IMR-90 (cell line): ENCODE results near the gene SF3A1. TPM values are rescaled to one million over a fixed set of nuclear protein-coding genes. Genes with fewer than 3 reads are reported as not detected.

Experiments used
- ATAC-seq: fragments of 200-7000 bp; cut with Tn5 transposase; 2 replicates; pipeline ENCODE4 v1.9.1; 2020; ENCODE audit warnings: low read depth, mild to moderate bottlenecking, moderate library complexity
- BruUV-seq: library from RNA; stranded (reverse); fragments of 400-500 nt; replicated peaks from 2 replicates; lab custom pipeline; 2021; lab: Mats Ljungman, UMichigan
- CTCF ChIA-PET: fragments of 300-600 bp; formaldehyde crosslinking; extraction: SDS; loops from one replicate; lab custom pipeline; 2021; ENCODE audit warnings: antibody characterized with exemption; lab: Yijun Ruan, JAX
- POLR2A ChIA-PET: fragments of 300-600 bp; sonication (Branson Sonifier 250); formaldehyde crosslinking; loops from one replicate; lab custom pipeline; 2022; ENCODE audit warnings: antibody characterized with exemption; ENCODE audit not compliant: unreplicated experiment; lab: Charles Lee
- DNase-seq: peaks from one replicate; pipeline ENCODE4 v3.0.0; 2013
- H2AFZ ChIP-seq: replicated peaks from 2 replicates; pipeline ENCODE3; 2013; ENCODE audit warnings: low read length, mild to moderate bottlenecking; ENCODE audit not compliant: poor library complexity
- H2AK5ac ChIP-seq: 2 replicates; pipeline ENCODE4 v1.6.1; 2013; ENCODE audit warnings: low read depth, low read length, inconsistent platforms
- H2AK9ac ChIP-seq: replicated peaks from 2 replicates; pipeline ENCODE3; 2013; ENCODE audit warnings: mild to moderate bottlenecking, low read depth, low read length, moderate library complexity; ENCODE audit not compliant: poor library complexity
- H2BK120ac ChIP-seq: 2 replicates; pipeline ENCODE4 v1.6.1; 2013; ENCODE audit warnings: low read depth, low read length, inconsistent platforms
- H2BK15ac ChIP-seq: 3 replicates; pipeline ENCODE4 v1.6.1; 2013; ENCODE audit warnings: low read depth, low read length, inconsistent platforms
- H2BK20ac ChIP-seq: 2 replicates; pipeline ENCODE4 v1.6.1; 2013; ENCODE audit warnings: low read depth, mild to moderate bottlenecking, inconsistent platforms, low read length, moderate library complexity
- H2BK5ac ChIP-seq: 2 replicates; pipeline ENCODE4 v1.6.1; 2013; ENCODE audit warnings: mild to moderate bottlenecking, low read depth, low read length, inconsistent platforms; ENCODE audit not compliant: poor library complexity, severe bottlenecking
- H3K14ac ChIP-seq: replicated peaks from 2 replicates; pipeline ENCODE4 v1.6.1; 2013; ENCODE audit warnings: low read depth, low read length, inconsistent platforms
- H3K18ac ChIP-seq: 2 replicates; pipeline ENCODE4 v1.6.1; 2013; ENCODE audit warnings: low read depth, low read length, control low read depth
- H3K23ac ChIP-seq: 2 replicates; pipeline ENCODE4 v1.6.1; 2013; ENCODE audit warnings: low read depth, low read length, inconsistent platforms
- H3K27ac ChIP-seq: 2 replicates; pipeline ENCODE4 v1.5.1; 2013; ENCODE audit warnings: mild to moderate bottlenecking, control low read depth, low read length; ENCODE audit not compliant: insufficient read depth
- H3K27me3 ChIP-seq: 2 replicates; pipeline ENCODE4 v1.6.1; 2013; ENCODE audit warnings: low read length; ENCODE audit not compliant: control insufficient read depth, insufficient read depth
- H3K36me3 ChIP-seq: 2 replicates; pipeline ENCODE4 v1.6.1; 2013; ENCODE audit warnings: low read length, mixed read lengths; ENCODE audit not compliant: control insufficient read depth, insufficient read depth
- H3K4ac ChIP-seq: 2 replicates; pipeline ENCODE4 v1.6.1; 2013; ENCODE audit warnings: low read depth, low read length, inconsistent platforms
- H3K4me1 ChIP-seq: 2 replicates; pipeline ENCODE4 v1.6.1; 2013; ENCODE audit warnings: low read length, mixed read lengths; ENCODE audit not compliant: control insufficient read depth, insufficient read depth
- H3K4me2 ChIP-seq: 2 replicates; pipeline ENCODE4 v1.6.1; 2013; ENCODE audit warnings: low read depth, mild to moderate bottlenecking, control low read depth, low read length, moderate library complexity
- H3K4me3 ChIP-seq: 2 replicates; pipeline ENCODE4 v1.5.1; 2013; ENCODE audit warnings: low read depth, mild to moderate bottlenecking, control low read depth, low read length, moderate library complexity; ENCODE audit not compliant: insufficient read depth
- H3K56ac ChIP-seq: 2 replicates; pipeline ENCODE4 v1.6.1; 2013; ENCODE audit warnings: low read length, inconsistent platforms; ENCODE audit not compliant: insufficient read depth; ENCODE audit errors: extremely low read depth
- H3K79me1 ChIP-seq, 2 experiments: 2 replicates each; pipeline ENCODE4 v1.6.1; 2013; ENCODE audit warnings: low read length in 2 of 2, inconsistent platforms in 1 of 2, low read depth in 1 of 2
- H3K9ac ChIP-seq: 2 replicates; pipeline ENCODE4 v1.6.1; 2013; ENCODE audit warnings: low read depth, low read length, control low read depth
- H3K9me1 ChIP-seq: 2 replicates; pipeline ENCODE4 v1.6.1; 2013; ENCODE audit warnings: low read length, inconsistent platforms; ENCODE audit not compliant: insufficient read depth
- H3K9me3 ChIP-seq: 2 replicates; pipeline ENCODE4 v1.6.1; 2013; ENCODE audit warnings: low read length; ENCODE audit not compliant: control insufficient read depth, insufficient read depth
- H4K20me1 ChIP-seq: 2 replicates; pipeline ENCODE4 v1.6.1; 2013; ENCODE audit warnings: low read length, inconsistent platforms; ENCODE audit not compliant: insufficient read depth
- H4K5ac ChIP-seq: 2 replicates; pipeline ENCODE4 v1.6.1; 2013; ENCODE audit warnings: mild to moderate bottlenecking, low read depth, low read length, control low read depth
- H4K8ac ChIP-seq, 2 experiments: 2 replicates each; pipeline ENCODE4 v1.6.1; 2013; ENCODE audit warnings: low read depth in 2 of 2, low read length in 2 of 2, control low read depth in 1 of 2, inconsistent platforms in 1 of 2
- H4K91ac ChIP-seq: 2 replicates; pipeline ENCODE4 v1.6.1; 2013; ENCODE audit warnings: low read depth, low read length, inconsistent platforms; ENCODE audit not compliant: insufficient read depth
- BHLHE40 ChIP-seq: fragments of 150-350 bp; IDR thresholded peaks from 2 replicates; pipeline ENCODE4 v1.6.1; 2016; ENCODE audit warnings: mild to moderate bottlenecking, low read depth, low read length
- CEBPB ChIP-seq: IDR thresholded peaks from 2 replicates; pipeline ENCODE4 v1.6.1; 2012; ENCODE audit warnings: low read depth, low read length, improper control_type of control experiment
- CHD1 ChIP-seq: IDR thresholded peaks from 2 replicates; pipeline ENCODE4 v1.6.1; 2012; ENCODE audit warnings: low read depth, low read length, improper control_type of control experiment
- CTCF ChIP-seq: conservative IDR thresholded peaks from 2 replicates; pipeline ENCODE4 v1.5.1; 2012; ENCODE audit warnings: mild to moderate bottlenecking, low read depth, low read length, improper control_type of control experiment
- ELK1 ChIP-seq: fragments of 150-350 bp; IDR thresholded peaks from 2 replicates; pipeline ENCODE4 v1.6.1; 2016; ENCODE audit warnings: low read depth, mild to moderate bottlenecking, low read length, moderate library complexity, borderline replicate concordance
- MXI1 ChIP-seq: IDR thresholded peaks from 2 replicates; pipeline ENCODE4 v1.6.1; 2012; ENCODE audit warnings: low read depth, mild to moderate bottlenecking, low read length, moderate library complexity, borderline replicate concordance
- POLR2A ChIP-seq: IDR thresholded peaks from 2 replicates; pipeline ENCODE4 v1.6.1; 2012; ENCODE audit warnings: mild to moderate bottlenecking, low read depth, low read length
- RAD21 ChIP-seq: IDR thresholded peaks from 2 replicates; pipeline ENCODE4 v1.6.1; 2012; ENCODE audit warnings: low read length, improper control_type of control experiment
- RCOR1 ChIP-seq: IDR thresholded peaks from 2 replicates; pipeline ENCODE4 v1.6.1; 2012; ENCODE audit warnings: mild to moderate bottlenecking, low read length, improper control_type of control experiment; ENCODE audit not compliant: insufficient replicate concordance
- RFX5 ChIP-seq: IDR thresholded peaks from 2 replicates; pipeline ENCODE4 v1.8.0; 2012; ENCODE audit warnings: low read depth, mild to moderate bottlenecking, low read length, moderate library complexity
- SMC3 ChIP-seq: fragments of 150-350 bp; IDR thresholded peaks from 2 replicates; pipeline ENCODE4 v1.6.1; 2016; ENCODE audit warnings: low read depth, mild to moderate bottlenecking, antibody characterized with exemption, low read length, moderate library complexity
- WGBS, 2 experiments: methylation state at CpG; one replicate each; pipeline versions ENCODE4 v1.1.5 to v1.1.7; 2013; ENCODE audit warnings: missing lambda C conversion rate in 2 of 2; ENCODE audit not compliant: insufficient read length in 1 of 2; ENCODE audit errors: extremely low coverage in 2 of 2; 5-methylcytosine and 5-hydroxymethylcytosine counted together
- dilution Hi-C: fragments of 300-500 bp; cut with HindIII; formaldehyde crosslinking; loops from one replicate; pipeline ENCODE4 v1.14.3; 2018; ENCODE audit warnings: low sequenced_read_pairs; ENCODE audit not compliant: unreplicated experiment
- in situ Hi-C: fragments of 300-500 bp; cut with MboI; formaldehyde crosslinking; loops from 3 replicates; pipeline ENCODE4 v1.14.3; 2019; ENCODE audit warnings: low sequenced_read_pairs, inconsistent platforms, mixed read lengths
- intact Hi-C: fragments of 100-400 bp; cut with micrococcal nuclease; formaldehyde crosslinking; loops from 2 replicates; pipeline ENCODE4 v1.10.0; 2022
- polyA plus RNA-seq, 3 experiments: library from polyadenylated mRNA; depleted of rRNA; stranded (reverse); fragments of >200 nt; gene quantifications; 2 replicates each; pipeline ENCODE4 v1.2.3, GENCODE V29; 2012; ENCODE audit warnings: low replicate concordance in 1 of 3
- total RNA-seq: library from RNA; depleted of rRNA; stranded (reverse); fragments of >200 nt; gene quantifications from 2 replicates; pipeline ENCODE4 v1.2.3, GENCODE V29; 2012

Gene SF3A1
- total and polyA plus RNA-seq, 2 of the 4 experiments (the other 2 are of a cell fraction), result 36.9 to 67.2 TPM

GRCh38 chr22:30296833-30297232 is 59.9 kb downstream of the SF3A1 start:
- dilution Hi-C loops, result no loop called here
- Histone ChIP-seq H2BK120ac (no peak overlapping the region), H2BK5ac (no peak overlapping the region), H3K18ac (no peak overlapping the region), H3K9ac (no peak overlapping the region), H3K9me3 (no peaks in the 10 kb centered on the region), H3K27ac (no peak overlapping the region), H3K4me3 (no peak overlapping the region), H3K4me1 (peaks cover under 1% of the 10 kb centered on the region; the same call in 1 of the 2 replicates), H3K56ac (no peak overlapping the region), H4K20me1 (peaks cover 22% of the 10 kb centered on the region), H3K4me2 (no peak overlapping the region), H3K4ac (no peak overlapping the region), H2AFZ (no peak overlapping the region), H3K9me1 (no peaks in the 10 kb centered on the region; the same call in 1 of the 2 replicates), H3K79me1 (peaks cover 15 to 22% of the 10 kb centered on the region in 2 experiments; a peak in 3 of 4 replicates), H2AK5ac (no peak overlapping the region), H3K27me3 (no peaks in the 10 kb centered on the region), H4K5ac (no peak overlapping the region), H3K14ac (no peak overlapping the region), H2BK20ac (no peak overlapping the region), H4K91ac (no peak overlapping the region), H4K8ac (no peak overlapping the region), H3K36me3 (peaks cover 87% of the 10 kb centered on the region), H2BK15ac (no peak overlapping the region), H3K23ac (no peak overlapping the region), H2AK9ac (no peak overlapping the region)
- intact Hi-C loops, result no loop called here
- no CpG with 5 or more reads among the region's 3 CpGs for WGBS, 2 experiments
- no peak for TF ChIP-seq RAD21
- no peak for TF ChIP-seq BHLHE40
- no peak for TF ChIP-seq MXI1
- TF ChIP-seq CTCF, result no peak
- no peak for TF ChIP-seq CHD1
- no peak for TF ChIP-seq RCOR1
- no peak for TF ChIP-seq ELK1
- no peak for TF ChIP-seq RFX5
- TF ChIP-seq CEBPB, result no peak
- no peak for TF ChIP-seq POLR2A
- no peak for TF ChIP-seq SMC3
- ATAC-seq, result no peak
- CTCF ChIA-PET, result interaction anchor here (0.7 kb wide), 1 partner anchor 9 kb away, joined by 3 read pairs; no protein-coding TSS in a partner anchor
- in situ Hi-C loops, result no loop called here
- DNase-seq, result no peak
- BruUV-seq, result no TSS peak
- POLR2A ChIA-PET, result no interaction called here
